GM18519 (cell line): ENCODE measurements around the gene GPR137B.

Source experiments
- ATAC-seq: cut with Tn5 transposase; IDR thresholded peaks from one replicate; pipeline ENCODE4 v1.9.1; 2021; ENCODE audit warnings: mild to moderate bottlenecking, moderate library complexity; ENCODE audit not compliant: unreplicated experiment, low FRiP score

GPR137B gene

GRCh38 chr1:236247286-236247685 is 104.9 kb downstream of the GPR137B start:
- no peak for ATAC-seq

GRCh38 chr1:236251587-236251986 is 109.2 kb downstream of the GPR137B start:
- no peak for ATAC-seq

- ATAC-seq, result no peak
Observed at GRCh38 chr1:236253119-236253518, 110.8 kb downstream of the GPR137B start.

GRCh38 chr1:236253918-236254637 is 111.7 kb downstream of the GPR137B start:
- no peak for ATAC-seq

GRCh38 chr1:236257216-236257615 is 114.9 kb downstream of the GPR137B start:
- no peak for ATAC-seq

GRCh38 chr1:236258114-236258622 is 115.8 kb downstream of the GPR137B start:
- no peak for ATAC-seq
